ENCODE results near the gene RAP1GAP2. TPM values are rescaled to one million over a fixed set of nuclear protein-coding genes. Genes with fewer than 3 reads are reported as not detected.

The RAP1GAP2 gene
- total RNA-seq, 4 donors from 2014 or later, result 0.85 to 2.4 (median 1.5) TPM

DNA sequence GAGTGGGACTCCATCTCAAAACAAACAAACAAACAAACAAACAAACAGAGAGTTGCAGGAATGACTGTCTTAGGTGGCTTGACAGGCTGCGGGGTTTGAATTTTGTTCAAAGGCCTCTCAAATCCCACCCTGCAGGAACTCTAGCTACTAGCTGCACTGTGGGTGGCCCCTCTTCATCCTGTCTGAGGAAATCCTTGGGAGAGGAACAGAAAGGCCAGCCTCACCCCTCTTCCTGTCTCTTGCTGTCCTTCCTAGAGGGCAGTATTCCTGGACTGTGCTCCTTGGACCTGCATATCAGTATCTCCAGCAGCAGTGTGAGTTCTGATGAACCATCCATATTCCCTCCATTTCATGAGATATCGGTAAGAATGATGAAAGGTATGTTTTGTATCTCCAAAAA is 44.7 kb upstream of the RAP1GAP2 start:
- Histone ChIP-seq H3K9me3 (no peaks in the 10 kb centered on the region), H3K36me3 (no peaks in the 10 kb centered on the region), H3K4me3 (no peak overlapping the region), H3K27me3 (peaks cover 34 to 46% (median 39%) of the 10 kb centered on the region in 3 donors), H3K4me1 (peaks cover 4% of the 10 kb centered on the region in 2 donors), H3K27ac (no peak overlapping the region)
- in situ Hi-C loops (cut with MboI; ENCODE audit: low sequenced_read_pairs in 4 of 4), result no loop called here
- TF ChIP-seq, protein P1, sequence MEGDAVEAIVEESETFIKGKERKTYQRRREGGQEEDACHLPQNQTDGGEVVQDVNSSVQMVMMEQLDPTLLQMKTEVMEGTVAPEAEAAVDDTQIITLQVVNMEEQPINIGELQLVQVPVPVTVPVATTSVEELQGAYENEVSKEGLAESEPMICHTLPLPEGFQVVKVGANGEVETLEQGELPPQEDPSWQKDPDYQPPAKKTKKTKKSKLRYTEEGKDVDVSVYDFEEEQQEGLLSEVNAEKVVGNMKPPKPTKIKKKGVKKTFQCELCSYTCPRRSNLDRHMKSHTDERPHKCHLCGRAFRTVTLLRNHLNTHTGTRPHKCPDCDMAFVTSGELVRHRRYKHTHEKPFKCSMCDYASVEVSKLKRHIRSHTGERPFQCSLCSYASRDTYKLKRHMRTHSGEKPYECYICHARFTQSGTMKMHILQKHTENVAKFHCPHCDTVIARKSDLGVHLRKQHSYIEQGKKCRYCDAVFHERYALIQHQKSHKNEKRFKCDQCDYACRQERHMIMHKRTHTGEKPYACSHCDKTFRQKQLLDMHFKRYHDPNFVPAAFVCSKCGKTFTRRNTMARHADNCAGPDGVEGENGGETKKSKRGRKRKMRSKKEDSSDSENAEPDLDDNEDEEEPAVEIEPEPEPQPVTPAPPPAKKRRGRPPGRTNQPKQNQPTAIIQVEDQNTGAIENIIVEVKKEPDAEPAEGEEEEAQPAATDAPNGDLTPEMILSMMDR (IDR thresholded peaks at IDR 0.05 in 4 of 5, conservative IDR thresholded peaks at IDR 0.05 in 1 of 5), result no peak
- TF ChIP-seq POLR2A (IDR thresholded peaks at IDR 0.05), result no peak
- ATAC-seq (no peak), DNase-seq (no peak)
- intact Hi-C loops (cut with DNase I; ENCODE audit: low total_unique reads), result no loop called here

DNA sequence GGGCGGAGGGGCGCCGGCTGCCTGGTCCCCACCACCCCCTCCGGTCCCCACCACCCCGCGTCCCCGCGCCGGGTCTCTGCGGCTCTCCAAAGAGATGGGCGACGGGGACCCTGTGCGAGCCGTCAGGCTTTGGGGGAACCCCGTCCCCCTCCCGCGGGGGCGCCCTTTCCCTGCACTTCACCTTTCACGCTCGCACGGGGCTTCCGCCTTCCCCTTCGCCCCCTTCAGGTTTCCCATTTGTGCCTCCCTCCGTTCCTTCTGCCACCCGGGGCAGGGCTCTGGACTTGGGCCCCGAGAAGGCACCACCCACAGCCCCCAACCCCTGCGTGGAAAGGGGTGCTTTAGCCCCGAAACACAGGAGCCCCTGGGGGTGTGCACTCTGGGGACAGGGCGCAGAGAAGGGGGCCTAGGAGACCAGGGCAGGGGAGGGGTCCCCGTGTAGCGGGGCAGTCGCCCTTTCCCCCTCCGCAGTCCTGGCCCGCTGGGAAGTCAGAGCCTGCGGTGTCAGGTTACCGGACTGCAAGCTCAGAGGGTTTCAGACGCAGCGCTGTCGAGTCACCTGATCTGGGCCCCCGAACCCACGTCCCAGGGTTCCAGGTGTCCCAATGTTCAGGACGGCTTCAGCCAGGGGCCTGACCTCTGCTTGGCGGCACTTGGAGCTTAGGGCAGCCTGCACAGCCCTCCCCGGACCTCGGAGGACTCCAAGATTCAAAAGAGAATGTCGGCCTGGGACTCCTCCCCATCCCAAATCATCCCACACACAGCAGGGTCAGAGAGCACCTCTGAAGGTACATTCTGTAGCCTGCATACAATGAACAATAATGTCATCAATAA is 40.1 kb upstream of the RAP1GAP2 start:
- DNase-seq (no peak), ATAC-seq (no peak)
- in situ Hi-C loops (cut with MboI; ENCODE audit: low sequenced_read_pairs in 4 of 4), result no loop called here

DNA sequence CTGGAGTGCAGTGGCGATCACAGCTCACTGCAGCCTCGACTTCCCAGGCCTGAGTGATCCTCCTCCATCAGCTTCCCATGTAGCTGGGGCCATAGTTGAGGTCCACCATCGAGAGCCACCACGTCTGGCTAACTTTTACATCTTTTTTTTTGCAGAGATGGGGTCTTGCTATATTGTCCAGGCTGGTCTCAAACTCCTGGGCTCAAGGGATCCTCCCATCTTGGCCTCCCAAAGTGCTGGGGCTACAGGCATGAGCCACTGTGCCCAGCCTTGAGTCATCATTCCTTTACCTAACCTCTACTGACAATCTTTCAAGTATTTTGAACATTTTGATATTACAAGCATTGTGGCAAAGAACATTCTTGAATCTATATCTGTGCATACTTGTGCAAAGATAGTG is 37.4 kb upstream of the RAP1GAP2 start:
- no peak for DNase-seq
- no peaks in the 10 kb centered on the region for H3K9me3 ChIP-seq
- H3K36me3 ChIP-seq, result no peaks in the 10 kb centered on the region
- peaks cover 36 to 53% (median 37%) of the 10 kb centered on the region in 3 donors for H3K27me3 ChIP-seq
- no peak overlapping the region for H3K4me3 ChIP-seq
- no peak overlapping the region for H3K27ac ChIP-seq
- in situ Hi-C loops (cut with MboI; ENCODE audit: low sequenced_read_pairs in 4 of 4) (no loop called here), intact Hi-C loops (cut with DNase I; ENCODE audit: low total_unique reads) (no loop called here)
- no peak for TF ChIP-seq POLR2A (IDR thresholded peaks at IDR 0.05)
- TF ChIP-seq, protein P1 (IDR thresholded peaks at IDR 0.05 in 4 of 5, conservative IDR thresholded peaks at IDR 0.05 in 1 of 5), result no peak
- peaks cover 4% of the 10 kb centered on the region in 2 donors for H3K4me1 ChIP-seq
- no peak for ATAC-seq

More for the DNA sequence above, 40.1 kb upstream of the RAP1GAP2 start:
- Histone ChIP-seq H3K27ac (no peak overlapping the region), H3K4me1 (peaks cover 4% of the 10 kb centered on the region in 2 donors), H3K9me3 (no peaks in the 10 kb centered on the region), H3K36me3 (no peaks in the 10 kb centered on the region), H3K27me3 (peaks cover 31 to 47% (median 37%) of the 10 kb centered on the region in 3 donors), H3K4me3 (peak overlapping the region in 3 of 4 donors; percentile 2 to 18 (median 15))
- intact Hi-C loops (cut with DNase I; ENCODE audit: low total_unique reads), result no loop called here
- TF ChIP-seq, protein P1 (IDR thresholded peaks at IDR 0.05 in 4 of 5, conservative IDR thresholded peaks at IDR 0.05 in 1 of 5), result no peak
- no peak for TF ChIP-seq POLR2A (IDR thresholded peaks at IDR 0.05)

DNA sequence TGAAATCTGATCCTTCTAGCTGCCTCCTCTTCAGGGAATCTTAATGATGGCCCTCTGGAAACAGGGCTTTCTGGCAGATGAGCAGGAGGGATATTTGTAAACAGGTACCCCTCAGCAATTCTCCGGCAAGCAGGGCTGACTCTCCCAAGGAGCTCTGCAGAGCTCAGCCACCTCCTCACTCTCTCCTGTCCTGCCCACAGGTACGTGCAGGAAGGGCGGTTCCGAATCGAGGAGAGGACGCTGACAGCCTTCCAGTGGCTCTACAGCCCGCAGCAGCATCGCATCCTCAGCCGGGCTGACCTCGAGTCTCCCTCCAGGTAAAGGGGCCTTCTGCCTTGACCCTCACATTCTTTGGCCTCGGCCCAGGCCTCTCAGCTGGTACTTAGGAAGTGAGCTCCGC is 26.1 kb upstream of the RAP1GAP2 start:
- Histone ChIP-seq H3K27ac (no peak overlapping the region), H3K36me3 (no peaks in the 10 kb centered on the region), H3K4me3 (no peak overlapping the region), H3K27me3 (peaks cover 1 to 20% (median 6%) of the 10 kb centered on the region in 3 donors), H3K4me1 (no peaks in the 10 kb centered on the region), H3K9me3 (no peaks in the 10 kb centered on the region)
- ATAC-seq (no peak), DNase-seq (no peak)
- intact Hi-C loops (cut with DNase I; ENCODE audit: low total_unique reads) (no loop called here), in situ Hi-C loops (cut with MboI; ENCODE audit: low sequenced_read_pairs in 4 of 4) (no loop called here)
- TF ChIP-seq POLR2A (IDR thresholded peaks at IDR 0.05), result no peak
- TF ChIP-seq, protein P1 (IDR thresholded peaks at IDR 0.05 in 4 of 5, conservative IDR thresholded peaks at IDR 0.05 in 1 of 5), result no peak

All from gastrocnemius medialis (tissue), 4 donors.